HL-60 (cell line): Measurements from ENCODE around the gene AGAP1.

ENCODE experiments used
- CTCF ChIP-seq: IDR thresholded peaks from one replicate; pipeline ENCODE4 v1.5.1; 2011; ENCODE audit warnings: low read length, control low read depth, inconsistent platforms; ENCODE audit not compliant: insufficient read depth
- REST ChIP-seq: IDR thresholded peaks from 2 replicates; pipeline ENCODE4 v1.6.1; 2012; ENCODE audit warnings: low read depth; ENCODE audit not compliant: insufficient replicate concordance

- TF ChIP-seq CTCF (no peak), REST (no peak)
Measured at GRCh38 chr2:235745597-235745996, 251.8 kb downstream of the AGAP1 start.
